ENCODE measurements around the gene ATP2B3.
A peak's percentile ranks its signal among the peaks of the same experiment; 100 is the strongest.

DNA sequence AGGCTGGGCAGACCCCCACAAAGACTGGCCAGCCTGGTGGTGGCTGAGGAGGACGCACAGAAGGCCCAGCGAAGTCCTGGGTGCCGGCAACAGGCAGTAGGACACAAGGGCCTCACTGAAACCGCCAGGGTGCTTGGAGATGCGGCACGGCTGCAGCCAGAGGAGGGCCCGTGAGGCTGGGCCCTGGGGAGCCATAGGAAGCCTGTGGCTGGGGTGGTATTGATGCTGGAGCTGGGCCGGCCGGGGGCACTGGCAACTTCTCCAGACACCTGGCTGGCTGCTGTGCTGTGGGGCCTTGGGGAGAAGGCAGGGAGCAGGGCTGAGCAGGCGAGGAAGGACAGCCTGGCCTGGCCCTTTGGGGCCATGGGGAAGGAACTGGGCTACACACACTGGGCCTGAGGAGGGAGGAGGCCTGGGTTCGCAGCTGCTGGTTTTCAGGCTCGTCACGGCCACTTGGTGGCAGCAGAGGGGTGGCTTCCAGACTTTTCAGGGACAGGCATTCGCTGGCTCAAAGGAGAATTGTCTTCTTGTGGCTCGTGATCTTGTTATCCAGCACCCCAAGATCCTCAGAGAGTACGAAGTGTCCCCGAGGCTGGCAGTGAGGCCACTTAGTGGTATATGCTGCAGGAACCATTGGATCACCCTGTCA lies 37.2 kb downstream of the ATP2B3 start:
- TF ChIP-seq, protein P1, sequence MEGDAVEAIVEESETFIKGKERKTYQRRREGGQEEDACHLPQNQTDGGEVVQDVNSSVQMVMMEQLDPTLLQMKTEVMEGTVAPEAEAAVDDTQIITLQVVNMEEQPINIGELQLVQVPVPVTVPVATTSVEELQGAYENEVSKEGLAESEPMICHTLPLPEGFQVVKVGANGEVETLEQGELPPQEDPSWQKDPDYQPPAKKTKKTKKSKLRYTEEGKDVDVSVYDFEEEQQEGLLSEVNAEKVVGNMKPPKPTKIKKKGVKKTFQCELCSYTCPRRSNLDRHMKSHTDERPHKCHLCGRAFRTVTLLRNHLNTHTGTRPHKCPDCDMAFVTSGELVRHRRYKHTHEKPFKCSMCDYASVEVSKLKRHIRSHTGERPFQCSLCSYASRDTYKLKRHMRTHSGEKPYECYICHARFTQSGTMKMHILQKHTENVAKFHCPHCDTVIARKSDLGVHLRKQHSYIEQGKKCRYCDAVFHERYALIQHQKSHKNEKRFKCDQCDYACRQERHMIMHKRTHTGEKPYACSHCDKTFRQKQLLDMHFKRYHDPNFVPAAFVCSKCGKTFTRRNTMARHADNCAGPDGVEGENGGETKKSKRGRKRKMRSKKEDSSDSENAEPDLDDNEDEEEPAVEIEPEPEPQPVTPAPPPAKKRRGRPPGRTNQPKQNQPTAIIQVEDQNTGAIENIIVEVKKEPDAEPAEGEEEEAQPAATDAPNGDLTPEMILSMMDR (IDR thresholded peaks at IDR 0.05): peak; percentile 39 to 58 (median 53)
- no peak for TF ChIP-seq POLR2A (IDR thresholded peaks at IDR 0.05)
